GM19025 (cell line): ENCODE measurements around the gene CCNA2.

Source experiments
- ATAC-seq: cut with Tn5 transposase; IDR thresholded peaks from one replicate; pipeline ENCODE4 v1.9.1; 2021; ENCODE audit warnings: mild to moderate bottlenecking, low read depth, moderate library complexity; ENCODE audit not compliant: unreplicated experiment

Gene CCNA2

DNA sequence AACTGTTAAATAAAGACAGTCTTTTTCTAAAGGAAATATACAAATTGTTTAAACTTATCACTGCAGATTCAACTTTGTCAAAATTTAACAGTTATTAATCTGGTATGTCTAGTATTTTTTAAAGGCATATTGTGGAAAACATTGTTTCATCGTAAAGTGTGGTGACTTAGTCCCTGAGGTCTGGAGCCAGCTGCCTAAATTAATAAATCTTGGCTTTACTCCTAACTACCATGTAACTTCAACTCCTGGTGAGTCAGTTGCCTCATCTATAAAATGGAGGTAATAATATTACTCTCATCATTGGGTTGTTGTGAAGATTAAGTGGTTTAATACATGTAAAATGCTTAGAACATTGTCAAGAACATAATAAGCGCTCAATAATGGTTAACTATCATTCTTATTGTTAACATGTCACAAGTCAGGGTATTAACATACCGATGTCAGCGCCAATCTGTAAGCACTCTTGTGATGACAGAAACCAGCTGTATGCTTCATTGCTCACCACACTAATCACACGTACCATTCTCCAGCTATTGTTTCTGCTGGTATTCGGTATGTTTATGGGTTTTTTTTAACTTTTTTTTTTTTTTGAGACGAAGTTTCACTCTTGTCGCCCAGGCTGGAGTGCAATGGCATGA, 44.6 kb downstream of the CCNA2 start:
- ATAC-seq: no peak

DNA sequence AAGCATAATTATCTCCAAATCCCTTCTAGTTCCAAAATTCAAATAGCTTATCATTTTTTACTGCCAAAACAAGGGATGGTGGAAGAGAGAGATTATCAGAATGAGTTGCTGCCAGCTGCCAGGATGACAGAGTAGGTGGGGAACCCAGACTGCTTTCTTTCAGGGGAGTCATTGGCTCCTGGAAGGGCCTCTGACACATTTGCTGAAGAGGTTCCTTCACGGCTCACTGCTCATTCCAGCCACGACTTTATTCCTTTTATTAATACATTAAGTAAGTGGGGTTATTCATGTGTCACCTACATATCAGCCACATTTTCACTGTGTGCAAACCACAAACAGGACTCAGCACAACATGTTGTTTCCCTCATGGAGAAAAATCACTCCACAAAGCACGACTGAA, 46.1 kb downstream of the CCNA2 start:
- no peak for ATAC-seq

GRCh38 chr4:121776610-121777401, 46.9 kb downstream of the CCNA2 start:
- ATAC-seq: no peak

- ATAC-seq: no peak
Measured at GRCh38 chr4:121773883-121774282, 49.8 kb downstream of the CCNA2 start.

- no peak for ATAC-seq
Measured at GRCh38 chr4:121771869-121772268, 51.8 kb downstream of the CCNA2 start.

GRCh38 chr4:121769341-121769740, 54.3 kb downstream of the CCNA2 start:
- no peak for ATAC-seq

- ATAC-seq: no peak
Measured at GRCh38 chr4:121767166-121767565, 56.5 kb downstream of the CCNA2 start.
